Loucy (cell line): Measurements from ENCODE around the gene RNF38.

Experiments
- CTCF ChIP-seq: fragments of 200-600 bp; sonication (generic); conservative IDR thresholded peaks from 2 replicates; pipeline ENCODE4 v1.5.1; 2014; ENCODE audit warnings: mild to moderate bottlenecking, antibody characterized with exemption, low read length
- EZH2phosphoT487 ChIP-seq: fragments of 200-600 bp; IDR thresholded peaks from 2 replicates; pipeline ENCODE4 v1.6.1; 2018; ENCODE audit warnings: antibody characterized with exemption, mild to moderate bottlenecking, moderate library complexity, borderline replicate concordance

GRCh38 chr9:36325081-36325828 lies 74.8 kb downstream of the RNF38 start:
- TF ChIP-seq CTCF (no peak), EZH2phosphoT487 (no peak)
